CD4-positive, alpha-beta T cell treated with Interleukin-6 for 4 hours (primary cell): Measurements from ENCODE around the gene ZNF143.
"Not testable (repeated sequence)": the region's sequence is repeated elsewhere in the genome, so short reads cannot be mapped to it uniquely, and the experiment has no call there.

Source experiments
- DNase-seq: peaks from one replicate; pipeline ENCODE4 v3.0.0-alpha.2; 2020; ENCODE audit warnings: mixed read lengths

ZNF143 gene

DNA sequence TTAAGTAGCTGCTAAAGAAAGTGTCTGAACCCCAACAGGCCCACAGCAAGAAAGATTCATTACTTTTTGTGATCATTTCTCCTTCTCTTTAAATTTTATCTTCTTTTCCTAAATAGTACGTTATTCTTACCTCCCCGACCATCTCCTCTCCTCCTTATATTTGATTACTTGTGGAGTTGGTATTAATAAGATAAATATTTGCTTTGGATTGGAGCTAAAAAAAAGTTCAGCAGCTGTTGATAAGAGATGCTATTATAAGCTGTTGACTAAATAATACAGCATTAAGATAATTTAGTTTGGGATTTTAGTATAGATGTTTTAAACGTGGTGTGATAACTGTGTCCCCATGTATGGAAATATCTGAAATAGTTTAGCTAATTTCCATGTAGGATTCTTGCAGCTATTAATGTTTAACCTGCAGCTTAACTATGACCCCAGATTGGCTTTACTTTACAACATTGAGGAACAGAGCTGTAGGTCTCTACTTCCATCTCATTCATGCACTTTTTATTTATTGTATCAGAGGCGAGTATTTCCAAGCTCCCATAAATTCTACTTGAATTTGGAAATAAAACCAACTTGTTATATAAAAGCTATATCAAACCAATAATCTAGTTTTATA, 37.8 kb downstream of the ZNF143 start:
- no peak for DNase-seq

DNA sequence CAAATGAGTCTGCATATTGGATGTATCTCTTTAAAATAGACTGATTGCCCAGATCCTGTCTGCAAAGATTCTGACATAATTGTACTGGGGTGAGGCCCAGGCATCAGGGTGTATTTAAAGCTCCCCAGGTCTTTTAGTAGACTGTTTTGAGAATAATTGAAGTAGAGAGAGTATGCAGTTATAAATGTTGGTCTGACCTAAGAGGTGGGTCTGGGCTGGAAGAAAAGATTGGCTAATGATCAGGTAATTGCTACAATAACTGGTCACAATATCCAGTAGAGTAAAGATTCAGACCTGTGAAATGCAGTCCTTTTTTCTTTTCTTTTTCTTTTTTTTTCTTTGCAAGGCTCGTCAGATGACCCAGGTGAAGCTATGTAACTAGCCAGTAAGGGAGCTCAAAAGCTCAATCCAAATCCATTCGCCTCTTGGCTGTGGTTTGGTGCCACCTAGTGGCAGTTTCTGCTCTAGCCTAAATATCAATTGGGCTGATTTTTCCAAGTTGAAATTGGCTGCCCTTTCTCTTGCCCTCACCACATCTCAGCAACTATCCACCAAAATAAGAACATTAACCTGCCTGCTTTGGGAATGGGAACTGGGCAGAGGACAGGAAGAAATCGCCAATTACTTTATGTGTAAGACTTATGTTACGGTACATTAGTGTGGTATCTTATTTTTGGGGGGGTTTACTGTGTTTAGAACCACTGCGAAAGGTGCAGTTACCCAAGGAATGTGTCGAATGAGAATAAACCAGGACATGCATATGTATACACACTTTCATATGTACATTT, 45.9 kb downstream of the ZNF143 start:
- peak; percentile 81 for DNase-seq

GRCh38 chr11:9507277-9507580, 46.4 kb downstream of the ZNF143 start:
- no peak for DNase-seq

- DNase-seq: no peak
Observed at GRCh38 chr11:9509041-9509440, 48.2 kb downstream of the ZNF143 start.

DNA sequence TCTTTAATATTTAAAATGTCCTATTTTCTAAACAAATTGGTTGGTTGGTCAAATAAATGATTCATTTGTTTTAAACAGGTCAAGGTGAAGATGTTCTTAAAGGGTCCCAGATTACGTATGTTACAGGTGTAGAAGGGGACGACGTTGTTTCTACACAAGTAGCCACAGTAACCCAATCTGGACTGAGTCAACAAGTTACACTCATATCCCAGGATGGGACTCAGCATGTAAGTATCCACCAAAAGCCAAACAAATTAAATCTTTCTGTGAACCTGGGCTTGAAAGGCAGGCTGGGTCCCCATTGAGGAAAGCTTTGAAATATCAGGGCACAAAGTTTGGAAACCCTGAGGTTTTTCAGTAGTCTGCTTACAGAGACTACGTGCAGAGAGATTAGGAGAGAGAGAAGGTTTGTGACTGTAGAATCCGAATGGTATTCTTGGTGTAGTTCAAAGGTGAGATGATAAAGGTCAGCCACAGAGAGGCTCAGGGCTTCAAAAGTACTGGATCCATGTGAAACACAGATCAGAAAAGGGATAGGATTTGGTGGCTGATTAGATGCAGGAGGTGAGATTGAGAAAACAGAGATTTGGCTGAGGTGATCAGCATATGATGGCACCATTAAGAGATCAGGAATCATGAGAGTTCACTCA, 51.7 kb downstream of the ZNF143 start:
- DNase-seq: no peak

DNA sequence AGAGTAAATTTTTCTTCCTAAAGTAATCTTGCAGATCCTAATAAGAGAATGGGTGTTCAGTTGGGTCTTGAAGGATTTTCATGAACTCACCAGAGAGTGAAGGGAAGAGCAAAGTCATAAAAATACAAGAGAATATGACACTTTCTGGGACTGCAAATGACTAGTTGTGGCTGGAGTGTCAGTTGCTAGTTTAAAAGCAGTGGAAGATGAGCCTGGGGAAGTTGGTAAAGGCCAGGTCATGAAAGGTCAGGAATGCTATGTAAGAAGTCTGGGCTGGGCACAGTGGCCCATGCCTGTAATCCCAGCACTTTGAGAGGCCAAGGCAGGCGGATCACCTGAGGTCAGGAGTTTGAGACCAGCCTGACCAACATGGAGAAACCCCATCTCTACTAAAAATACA, 53.8 kb downstream of the ZNF143 start:
- not testable (repeated sequence) for DNase-seq

DNA sequence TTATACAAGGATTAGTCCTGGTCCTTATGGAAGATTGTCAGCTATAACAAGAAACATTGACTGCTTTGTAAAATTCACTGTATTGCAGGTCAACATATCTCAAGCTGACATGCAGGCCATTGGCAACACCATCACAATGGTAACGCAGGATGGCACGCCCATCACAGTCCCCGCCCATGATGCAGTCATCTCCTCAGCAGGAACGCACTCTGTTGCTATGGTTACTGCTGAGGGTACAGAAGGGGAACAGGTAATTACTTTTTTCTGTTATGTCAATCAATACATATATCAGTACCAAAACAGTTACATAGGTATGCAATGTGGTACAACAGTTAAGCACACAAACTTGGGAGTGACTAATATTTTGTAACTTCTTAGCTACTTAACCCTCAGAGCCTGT, 55.3 kb downstream of the ZNF143 start:
- DNase-seq: no peak

DNA sequence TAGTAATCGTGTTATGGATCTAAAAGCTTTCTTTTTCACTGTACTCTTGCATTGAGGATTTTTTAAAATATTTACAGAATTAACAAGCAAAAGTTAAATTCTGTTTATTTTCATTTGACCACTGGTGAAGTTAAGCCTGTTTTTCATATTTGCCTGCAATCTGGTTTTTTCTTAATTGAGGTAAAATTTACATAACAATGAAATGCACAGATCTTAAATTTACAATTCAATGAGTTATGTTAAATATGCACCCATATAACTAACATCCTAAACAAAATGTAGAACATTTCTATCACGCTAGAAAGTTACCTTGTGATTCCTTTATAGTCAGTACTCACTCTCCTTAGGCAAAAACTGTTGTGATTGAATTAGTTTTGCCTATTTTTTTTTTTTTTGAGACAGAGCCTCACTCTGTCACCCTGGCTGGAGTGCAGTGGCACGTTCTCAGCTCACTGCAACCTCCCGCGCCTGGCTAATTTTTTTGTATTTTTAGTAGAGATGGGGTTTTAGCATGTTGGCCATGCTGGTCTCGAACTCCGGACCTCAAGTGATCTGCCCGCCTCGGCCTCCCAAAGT, 58.1 kb downstream of the ZNF143 start:
- DNase-seq: no peak

DNA sequence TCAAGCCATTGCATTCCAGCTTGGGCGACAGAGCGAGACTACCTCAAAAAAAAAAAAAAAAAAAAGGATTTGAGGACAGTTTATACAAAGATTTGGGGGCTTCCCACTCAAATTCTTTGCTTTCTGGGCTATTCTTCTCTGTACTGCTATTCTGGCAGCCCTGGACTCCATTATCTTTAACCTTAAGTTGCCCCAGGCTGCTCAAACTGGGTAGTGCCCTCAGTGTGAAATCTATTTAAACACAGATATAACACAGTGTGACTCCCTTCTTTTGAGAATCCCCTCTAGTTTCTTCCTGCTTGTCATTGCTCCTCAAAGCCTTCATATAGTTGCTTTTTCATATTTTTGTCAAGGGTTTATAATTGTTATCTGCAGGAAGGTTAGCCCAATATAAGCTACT, 63.2 kb downstream of the ZNF143 start:
- DNase-seq: no peak

- DNase-seq: no peak
Observed at GRCh38 chr11:9525116-9525515, 64.3 kb downstream of the ZNF143 start.

- no peak for DNase-seq
Observed at GRCh38 chr11:9527481-9528135, 66.8 kb downstream of the ZNF143 start.

- no peak for DNase-seq
Observed at GRCh38 chr11:9528136-9528501, 67.3 kb downstream of the ZNF143 start.

DNA sequence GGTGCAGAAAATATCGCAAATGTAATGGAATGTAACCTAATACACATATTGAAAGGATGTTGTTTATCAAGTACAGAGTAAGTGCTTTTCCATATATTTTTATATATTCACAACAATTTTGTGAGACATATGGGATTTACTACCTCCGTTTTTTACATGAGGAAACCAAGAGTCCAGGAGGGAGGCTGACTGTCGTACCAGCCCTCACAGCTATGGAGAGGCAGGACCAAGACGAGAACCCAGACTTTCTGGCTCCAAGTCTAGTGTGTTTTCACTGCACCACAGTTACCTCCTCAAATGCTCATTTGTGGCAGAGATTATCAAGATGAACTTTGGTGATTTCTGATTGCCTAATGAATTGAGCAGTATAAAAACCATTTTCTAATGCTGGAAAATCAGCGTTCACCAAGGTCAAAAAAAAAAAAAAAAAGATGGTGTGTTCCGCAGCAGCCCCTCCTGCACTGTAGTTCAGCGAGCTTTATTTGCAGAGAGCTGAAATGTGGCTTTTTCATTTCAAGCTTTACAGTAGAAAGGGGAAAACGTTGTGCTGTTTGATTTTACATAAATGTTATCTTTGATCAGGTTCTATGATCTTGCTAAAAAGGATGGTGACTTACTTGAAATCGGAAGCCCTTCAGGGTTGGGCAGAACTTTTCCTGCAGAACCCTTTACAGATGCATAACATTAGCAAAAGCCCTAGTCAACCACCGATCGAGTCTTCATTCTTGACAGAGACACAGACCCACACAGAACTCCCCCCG, 67.9 kb downstream of the ZNF143 start:
- no peak for DNase-seq

- no peak for DNase-seq
Observed at GRCh38 chr11:9529334-9529650, 68.5 kb downstream of the ZNF143 start.

DNA sequence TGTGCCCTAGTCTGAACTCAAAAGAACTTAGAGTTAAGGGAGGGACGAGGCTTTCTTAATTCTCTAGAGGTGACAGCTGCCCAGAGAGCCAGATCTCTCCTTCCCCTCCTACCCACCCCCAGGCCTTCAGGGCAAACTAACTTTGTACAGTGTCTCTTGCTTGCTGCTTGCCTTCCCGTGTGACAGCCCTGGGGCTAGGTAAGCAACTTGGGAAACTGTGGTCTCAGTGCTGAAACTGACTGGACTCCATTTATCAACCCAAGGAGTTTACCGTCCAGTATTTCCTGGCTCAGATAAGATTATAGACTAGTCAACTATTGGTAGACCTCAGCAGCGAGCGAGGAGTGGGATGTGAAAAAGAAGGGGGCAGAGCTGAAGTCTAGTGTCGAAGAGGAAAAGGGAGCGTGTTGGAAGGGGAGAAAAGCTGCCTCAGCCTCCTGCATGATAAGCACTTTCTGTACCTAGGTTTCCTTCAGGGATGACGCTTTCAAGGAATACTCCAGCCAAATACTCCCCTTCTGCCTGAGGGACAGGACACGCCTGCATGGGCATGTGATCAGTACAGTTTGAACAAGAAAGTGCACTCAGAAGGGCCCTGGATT, 69.3 kb downstream of the ZNF143 start:
- no peak for DNase-seq

- no peak for DNase-seq
Observed at GRCh38 chr11:9530901-9531625, 70.3 kb downstream of the ZNF143 start.

DNA sequence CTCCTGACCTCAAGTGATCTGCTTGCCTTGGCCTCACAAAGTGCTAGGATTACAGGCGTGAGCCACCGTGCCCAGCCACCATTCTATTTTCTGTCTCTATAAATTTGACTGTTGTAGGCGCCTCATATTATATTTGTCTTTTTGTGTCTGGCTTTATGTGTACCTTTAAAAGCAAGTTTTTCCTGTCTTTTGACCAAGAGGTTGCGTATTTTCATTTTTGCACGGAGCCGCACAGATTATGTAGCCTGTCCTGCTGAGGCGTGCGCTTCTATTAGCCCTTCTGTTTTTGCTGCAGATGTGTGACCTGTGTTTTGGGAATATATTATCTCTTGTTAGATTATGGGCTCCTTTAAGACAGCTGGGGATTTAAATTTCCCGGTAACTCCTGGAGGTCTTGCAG, 72.2 kb downstream of the ZNF143 start:
- no peak for DNase-seq

- DNase-seq: no peak
Observed at GRCh38 chr11:9533736-9534473, 73.1 kb downstream of the ZNF143 start.

DNA sequence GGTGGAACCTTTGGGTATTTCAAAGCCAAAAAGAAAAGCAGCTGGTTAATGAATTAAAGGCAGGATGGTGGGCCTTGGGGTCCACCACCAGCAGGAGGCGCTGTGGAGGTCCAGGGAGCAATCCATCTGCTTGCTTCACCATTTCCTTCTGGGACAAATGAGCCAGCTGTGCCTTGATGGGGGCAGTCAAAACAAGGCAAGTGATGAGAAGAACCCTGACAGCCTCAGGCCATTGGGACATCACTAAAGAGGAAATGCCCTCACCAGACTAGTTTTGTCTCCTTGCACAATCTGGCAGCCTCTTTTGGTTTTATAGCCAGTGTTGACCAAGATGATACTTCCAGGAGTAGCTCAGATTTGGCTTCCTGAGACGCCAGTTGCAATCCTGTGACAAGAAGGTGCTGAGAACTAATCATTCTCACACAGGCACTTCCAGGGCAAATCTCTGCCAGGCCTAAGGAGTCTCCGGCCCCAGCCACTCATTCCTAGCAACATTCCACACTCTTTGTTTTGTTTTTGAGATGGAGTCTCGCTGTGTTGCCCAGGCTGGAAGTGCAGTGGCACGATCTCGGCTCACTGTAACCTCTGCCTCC, 74.5 kb downstream of the ZNF143 start:
- peak; percentile 87 for DNase-seq

GRCh38 chr11:9538548-9538947, 77.7 kb downstream of the ZNF143 start:
- DNase-seq: no peak

GRCh38 chr11:9549216-9549615, 88.4 kb downstream of the ZNF143 start:
- DNase-seq: not testable (repeated sequence)
